HK-2 (cell line): ENCODE measurements around the gene VIP.

Experiments used
- DNase-seq: peaks from one replicate; pipeline ENCODE4 v3.0.0-alpha.2; 2018; ENCODE audit not compliant: unreplicated experiment

Gene VIP

DNA sequence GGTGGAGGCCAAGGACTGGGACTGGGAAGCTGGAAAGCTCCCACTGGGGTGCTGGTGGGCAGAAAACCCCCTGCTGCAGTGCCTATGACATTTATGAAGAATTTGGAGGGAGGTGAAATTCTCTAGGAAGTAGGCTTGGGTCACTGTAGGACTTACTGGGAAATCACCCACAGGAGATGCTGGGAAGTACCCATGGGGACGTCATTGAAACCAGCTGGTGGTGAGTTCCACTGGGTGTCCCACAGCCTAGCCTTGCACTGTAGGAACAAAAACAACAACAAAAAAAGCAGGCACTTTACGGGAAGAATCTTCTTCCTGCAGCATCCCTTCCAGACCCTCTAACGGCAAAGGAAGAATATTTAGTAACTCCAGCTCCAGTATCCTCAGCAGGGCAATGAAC is 26.2 kb downstream of the VIP start:
- no peak for DNase-seq

DNA sequence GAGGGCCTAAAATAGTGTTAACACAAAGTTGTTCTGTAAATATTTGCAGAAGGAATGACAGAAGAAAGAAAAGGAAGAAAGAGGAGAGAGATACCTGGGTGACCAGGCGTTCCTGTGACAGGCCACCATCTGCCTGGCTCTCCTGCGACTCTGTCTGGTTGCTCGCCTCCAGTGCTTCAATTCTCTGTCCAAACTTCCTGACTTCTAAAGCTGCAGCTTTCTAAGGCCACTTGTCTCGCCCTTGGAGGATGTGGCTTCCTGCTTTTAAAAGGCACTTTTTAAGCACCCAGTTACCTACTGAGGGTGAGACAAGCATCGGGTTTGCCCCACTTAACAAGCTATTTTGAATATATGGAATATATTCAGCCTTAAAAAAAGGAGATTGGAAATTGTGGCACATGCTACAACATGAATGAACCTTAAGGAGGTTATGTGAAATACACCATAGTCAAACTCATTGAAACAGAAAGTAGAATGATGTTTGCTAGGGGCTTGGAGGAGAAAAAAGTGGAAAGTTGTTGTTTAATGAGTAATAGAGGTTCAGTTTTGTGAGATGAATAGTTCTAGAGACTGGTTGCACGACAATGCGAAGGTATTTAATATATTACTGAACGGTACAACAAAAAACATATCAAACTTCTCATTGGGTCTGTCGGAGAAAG is 32.8 kb downstream of the VIP start:
- no peak for DNase-seq

DNA sequence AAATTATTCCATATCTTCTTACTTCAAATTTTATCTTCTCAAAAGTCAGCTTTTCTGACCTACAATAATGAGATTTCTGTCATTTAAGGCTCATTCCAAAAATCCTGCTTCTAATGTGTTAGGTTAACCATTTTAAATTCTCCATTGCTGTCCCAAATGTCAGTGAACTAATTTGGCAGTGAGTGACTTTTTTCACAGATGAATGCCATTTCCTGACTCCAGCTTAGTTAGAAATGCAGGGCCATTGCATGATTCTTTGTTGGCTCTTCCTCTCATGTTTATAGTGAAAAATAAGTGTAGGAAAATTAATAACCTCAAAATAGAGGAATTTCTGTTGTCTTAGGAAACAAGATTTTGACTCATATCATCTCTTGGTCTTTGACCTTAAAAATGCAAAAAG is 44.1 kb downstream of the VIP start:
- DNase-seq: no peak

DNA sequence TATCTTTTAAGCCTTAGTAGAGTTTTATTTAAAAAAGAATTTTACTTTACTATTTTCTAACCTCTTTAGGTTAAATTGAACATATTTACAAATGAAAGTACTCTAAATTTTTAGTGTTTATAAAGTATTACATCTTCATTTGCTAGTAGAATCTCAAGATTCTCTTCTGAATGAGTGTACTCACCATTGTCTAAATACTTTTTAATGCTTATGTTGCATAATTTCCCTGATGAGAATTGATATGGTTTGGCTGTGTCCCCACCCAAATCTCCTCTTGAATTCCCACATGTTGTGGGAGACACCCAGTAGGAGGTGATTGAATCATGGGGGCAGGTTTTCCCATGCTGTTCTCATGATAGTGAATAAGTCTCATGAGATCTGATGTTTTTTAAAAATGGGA is 53.6 kb downstream of the VIP start:
- no peak for DNase-seq
